Epidermal melanocyte (primary cell): ENCODE data around the gene FPGS.

Experiments used
- DNase-seq: peaks from one replicate; pipeline ENCODE4 v3.0.0; 2011; ENCODE audit warnings: low spot score; ENCODE audit not compliant: insufficient read length

FPGS gene

DNA sequence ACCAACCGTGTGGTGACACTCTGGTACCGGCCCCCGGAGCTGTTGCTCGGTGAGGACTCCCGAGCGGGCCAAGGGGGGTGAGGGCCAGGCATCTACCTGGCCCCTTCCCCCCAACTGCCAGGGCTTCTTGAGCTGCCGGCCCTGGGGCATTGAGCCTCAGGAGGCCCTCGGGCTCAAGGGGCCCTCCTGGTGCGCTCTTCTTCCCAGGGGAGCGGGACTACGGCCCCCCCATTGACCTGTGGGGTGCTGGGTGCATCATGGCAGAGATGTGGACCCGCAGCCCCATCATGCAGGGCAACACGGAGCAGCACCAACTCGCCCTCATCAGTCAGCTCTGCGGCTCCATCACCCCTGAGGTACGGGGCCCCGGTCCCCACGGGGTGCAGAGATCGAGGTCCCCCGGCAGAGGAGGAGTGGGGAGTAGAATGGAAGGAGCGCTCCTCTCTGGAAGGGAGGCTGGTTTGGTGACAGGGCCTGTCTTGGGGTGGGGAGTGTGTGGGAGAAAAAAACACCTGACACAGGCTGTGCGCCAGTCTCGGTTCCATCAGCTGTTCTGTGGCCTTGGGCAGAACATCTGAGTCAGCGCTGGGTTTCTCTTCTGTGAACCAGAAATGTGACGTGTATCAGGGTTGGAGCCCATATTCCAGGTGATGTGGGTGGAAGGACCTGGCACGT lies 14.2 kb upstream of the FPGS start:
- no peak for DNase-seq

DNA sequence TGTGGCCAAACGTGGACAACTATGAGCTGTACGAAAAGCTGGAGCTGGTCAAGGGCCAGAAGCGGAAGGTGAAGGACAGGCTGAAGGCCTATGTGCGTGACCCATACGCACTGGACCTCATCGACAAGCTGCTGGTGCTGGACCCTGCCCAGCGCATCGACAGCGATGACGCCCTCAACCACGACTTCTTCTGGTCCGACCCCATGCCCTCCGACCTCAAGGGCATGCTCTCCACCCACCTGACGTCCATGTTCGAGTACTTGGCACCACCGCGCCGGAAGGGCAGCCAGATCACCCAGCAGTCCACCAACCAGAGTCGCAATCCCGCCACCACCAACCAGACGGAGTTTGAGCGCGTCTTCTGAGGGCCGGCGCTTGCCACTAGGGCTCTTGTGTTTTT lies 13.5 kb upstream of the FPGS start:
- DNase-seq, result no peak

DNA sequence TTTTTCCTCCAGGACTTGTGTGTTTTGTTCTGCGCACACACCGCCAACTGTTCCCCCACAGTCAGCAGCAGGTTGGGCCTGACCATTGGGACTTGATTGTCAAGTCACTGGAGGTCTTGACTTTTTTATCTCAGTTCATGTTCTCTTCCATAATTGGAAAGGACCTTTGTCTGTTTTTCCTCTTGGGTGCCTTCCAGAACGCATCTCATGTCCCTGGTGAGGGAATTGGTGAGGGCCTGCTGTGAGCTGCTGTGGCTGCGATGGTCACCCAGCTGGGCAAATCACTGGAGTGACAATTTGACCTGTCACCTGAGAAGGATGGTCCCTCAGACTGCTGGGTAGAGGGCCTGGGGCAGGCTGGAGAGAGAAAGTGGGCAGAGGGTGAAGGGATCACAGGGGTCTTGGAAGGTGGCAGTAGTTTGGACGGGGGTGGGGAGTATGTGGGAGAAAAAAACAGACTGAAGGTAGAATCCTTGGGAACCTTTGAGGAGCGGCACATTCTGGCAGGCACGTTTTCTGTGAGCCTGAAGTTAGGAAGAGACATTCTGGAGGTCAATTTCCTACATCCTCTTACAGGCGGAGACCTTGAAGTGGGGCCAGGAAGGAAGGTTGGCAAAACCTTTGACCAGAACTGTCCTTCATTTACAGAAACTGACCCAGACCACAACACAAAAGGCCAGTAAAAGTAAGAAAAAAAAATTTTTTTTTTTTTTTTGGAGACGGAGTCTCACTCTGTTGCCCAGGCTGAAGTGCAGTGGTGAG lies 12.4 kb upstream of the FPGS start:
- DNase-seq, result no peak

DNA sequence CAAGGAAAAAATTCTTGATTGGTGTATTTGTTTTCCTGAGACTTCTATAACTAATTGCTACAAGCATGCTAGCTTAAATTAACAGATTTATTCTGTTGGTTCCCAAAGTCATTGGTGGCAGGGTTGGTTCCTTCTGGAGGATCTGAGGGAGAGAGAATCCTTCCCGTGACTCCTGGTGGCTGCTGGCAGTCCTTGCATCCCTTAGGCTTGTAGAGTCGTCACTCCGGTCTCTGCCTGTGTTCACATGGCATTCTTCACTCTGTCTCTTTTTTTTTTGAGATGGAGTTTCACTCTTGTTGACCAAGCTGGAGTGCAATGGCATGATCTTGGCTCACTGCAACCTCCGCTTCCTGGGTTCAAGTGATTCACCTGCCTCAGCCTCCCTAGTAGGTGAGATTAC lies 11.6 kb upstream of the FPGS start:
- no peak for DNase-seq

DNA sequence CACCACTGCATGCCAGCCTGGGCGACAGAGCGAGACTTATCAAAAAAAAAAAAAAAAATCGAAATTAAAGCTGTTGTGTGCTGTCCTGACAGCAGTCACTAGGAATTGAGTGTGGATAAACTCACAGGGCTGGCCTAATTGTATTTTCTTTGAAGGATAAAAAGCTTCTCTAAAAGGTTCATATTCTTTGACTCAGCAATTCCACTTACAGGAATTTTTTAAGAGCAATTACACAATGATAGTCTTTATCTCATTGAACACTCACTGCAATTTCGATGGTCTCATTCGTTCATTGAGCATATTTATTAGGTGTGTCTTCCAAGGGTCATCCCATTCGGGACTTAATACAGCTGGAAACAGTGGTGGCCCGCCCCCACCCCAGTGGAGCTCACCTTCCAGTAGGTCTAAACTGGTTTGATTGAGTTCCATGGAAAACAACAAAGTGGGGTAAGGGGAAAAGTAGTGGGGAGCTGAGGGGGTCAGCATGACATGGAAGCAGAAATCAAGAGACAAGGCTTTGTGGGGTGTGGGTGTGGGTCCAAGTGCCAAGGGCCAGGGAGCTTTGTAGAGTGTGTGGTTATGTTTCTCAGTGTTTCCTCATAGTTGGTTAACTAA lies 10.2 kb upstream of the FPGS start:
- DNase-seq, result no peak

DNA sequence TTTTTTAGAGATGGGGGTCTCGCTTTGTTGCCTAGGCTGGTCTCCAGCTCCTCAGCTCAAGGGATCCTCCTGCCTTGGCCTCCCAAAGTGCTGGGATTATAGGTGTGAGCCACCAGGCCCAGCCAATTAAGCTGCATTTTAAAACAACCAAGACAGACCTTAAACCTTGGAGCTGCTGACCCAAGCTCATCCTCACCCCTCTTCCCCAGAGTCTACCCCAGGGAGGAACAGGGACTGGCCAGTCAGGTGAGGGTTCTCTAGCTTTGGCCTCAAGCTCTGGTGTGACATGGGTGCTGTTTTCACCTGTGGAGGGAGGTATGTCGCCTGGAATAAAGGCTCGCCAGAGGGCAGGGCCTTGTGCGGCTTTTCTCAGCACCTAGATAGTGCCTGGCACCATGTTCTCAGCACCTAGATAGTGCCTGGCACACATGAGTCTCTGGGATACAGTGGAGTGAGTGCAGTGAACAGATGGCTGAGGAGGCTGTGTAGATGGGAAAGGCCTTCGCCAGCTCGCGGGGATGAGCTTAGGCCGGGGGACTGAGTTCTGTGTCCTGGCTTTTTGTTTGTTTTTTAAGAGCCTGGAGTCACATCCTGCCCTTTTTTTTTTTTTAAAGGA lies 9.5 kb upstream of the FPGS start:
- DNase-seq, result no peak

DNA sequence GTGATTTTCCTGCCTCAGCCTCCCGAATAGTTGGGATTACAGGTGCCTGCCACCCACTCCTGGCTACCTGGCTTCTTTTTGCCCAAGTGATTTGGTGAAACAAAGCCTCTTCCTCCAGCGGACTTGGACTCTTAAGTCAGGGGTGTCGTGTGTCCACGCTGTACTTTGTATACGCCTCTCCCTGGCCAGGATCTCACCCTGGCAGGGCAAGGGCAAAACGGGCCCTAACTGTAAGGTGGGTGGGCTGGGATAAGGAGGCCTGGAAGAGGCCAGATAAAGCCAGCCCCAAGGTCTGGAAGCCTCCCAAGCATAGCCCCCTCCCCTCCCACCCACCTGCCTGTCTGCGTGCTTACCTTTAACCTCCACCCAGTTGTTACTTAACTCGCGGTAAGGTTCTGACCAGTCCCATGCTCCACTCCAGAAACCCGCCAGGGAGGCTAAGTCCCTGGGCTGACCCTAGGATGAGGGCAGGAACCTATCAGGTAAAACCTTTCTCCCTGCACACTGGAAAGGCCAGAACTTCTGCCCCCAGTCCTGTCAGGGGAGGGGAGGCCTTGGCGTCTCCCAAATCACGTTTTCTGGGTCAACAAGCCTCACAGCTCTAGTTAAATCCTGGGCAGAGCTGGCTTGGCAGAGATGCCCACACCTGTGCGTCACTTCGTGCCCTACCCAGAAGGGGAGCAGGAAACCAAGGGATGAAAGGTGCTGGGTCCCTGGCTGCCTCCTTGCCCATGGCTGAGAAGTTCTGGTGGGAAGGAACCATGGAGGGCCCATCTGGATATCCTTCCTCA lies 8.5 kb upstream of the FPGS start:
- no peak for DNase-seq

DNA sequence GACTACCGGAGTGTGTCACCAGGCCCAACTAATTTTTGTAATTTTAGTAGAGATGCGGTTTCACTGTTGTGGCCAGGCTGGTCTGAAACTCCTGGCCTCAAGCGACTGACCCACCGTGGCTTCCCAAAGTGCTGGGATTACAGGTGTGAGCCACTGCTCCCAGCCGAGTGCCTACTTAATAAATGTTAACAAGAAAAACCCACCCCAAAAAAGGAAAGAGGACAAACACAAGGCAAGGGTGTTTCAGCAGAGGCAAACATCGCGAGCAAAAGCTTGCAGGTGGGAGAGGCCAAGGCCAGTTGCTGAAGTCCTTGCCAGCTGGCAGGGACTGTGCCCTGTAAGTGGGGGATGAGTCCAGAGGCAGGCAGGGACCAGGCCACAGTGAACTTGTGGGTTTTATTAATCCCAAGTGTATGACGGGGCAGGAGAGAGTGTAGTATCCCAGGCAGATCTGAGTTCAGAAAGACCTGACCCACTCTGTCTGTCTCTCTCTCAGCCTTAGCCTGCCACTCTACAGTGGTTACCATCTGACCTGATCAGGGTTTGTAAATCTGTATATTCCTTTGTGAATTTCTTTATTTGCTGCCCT lies 6.4 kb upstream of the FPGS start:
- no peak for DNase-seq

DNA sequence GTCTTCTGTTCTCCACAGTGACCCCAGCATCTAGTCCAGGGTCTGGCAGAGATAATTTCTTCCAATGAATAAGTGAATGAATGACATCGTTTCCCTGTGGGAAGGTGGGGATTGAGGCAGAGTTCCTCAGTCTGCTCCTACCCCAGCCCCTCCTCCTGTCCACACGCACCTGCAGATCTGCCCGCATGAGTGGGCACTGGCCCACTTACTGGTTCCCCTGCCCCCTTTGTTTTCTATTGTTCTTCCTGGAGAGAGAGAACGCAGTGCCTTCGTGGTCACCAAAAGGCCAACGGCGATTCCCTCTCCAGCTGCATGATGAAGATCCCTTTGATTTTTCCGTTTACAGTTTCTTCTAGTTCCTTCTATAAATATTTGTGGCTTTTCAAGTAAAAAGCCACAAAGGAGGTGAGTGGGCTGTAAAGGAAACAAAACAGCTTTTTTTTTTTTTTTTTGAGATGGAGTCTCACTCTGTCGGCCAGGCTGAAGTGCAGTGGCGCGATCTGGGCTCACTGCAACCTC lies 5.8 kb upstream of the FPGS start:
- no peak for DNase-seq

DNA sequence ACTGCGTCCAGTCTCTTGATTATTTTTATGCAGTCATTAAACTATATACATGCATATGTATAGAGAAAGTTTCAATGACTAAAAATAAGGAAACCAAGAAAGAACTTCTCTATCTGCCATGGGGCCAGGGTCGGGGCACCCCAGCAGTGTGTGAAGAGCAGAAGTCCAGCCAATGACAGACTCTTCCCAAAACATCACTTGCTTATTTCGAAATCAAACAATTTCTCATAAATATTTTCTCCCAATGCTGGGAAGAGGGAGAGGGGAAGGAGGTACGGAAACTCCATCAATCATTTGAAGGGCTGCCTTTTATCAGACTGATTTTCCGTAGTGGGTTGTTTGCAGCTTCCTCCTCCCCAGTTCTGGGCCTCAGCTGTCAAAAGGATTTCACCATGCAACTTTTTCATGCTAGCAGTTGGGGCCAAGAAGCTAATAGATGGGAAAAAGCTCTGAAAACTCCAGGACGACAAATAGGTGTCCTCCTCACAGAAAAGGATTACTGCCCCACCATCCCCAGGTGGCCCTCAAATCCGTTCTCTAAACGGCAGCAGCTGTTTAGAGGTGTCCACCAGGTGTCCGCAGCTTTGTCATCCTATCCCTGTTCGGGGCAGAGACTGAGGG lies 617 bp upstream of the FPGS start:
- DNase-seq, result no peak

DNA sequence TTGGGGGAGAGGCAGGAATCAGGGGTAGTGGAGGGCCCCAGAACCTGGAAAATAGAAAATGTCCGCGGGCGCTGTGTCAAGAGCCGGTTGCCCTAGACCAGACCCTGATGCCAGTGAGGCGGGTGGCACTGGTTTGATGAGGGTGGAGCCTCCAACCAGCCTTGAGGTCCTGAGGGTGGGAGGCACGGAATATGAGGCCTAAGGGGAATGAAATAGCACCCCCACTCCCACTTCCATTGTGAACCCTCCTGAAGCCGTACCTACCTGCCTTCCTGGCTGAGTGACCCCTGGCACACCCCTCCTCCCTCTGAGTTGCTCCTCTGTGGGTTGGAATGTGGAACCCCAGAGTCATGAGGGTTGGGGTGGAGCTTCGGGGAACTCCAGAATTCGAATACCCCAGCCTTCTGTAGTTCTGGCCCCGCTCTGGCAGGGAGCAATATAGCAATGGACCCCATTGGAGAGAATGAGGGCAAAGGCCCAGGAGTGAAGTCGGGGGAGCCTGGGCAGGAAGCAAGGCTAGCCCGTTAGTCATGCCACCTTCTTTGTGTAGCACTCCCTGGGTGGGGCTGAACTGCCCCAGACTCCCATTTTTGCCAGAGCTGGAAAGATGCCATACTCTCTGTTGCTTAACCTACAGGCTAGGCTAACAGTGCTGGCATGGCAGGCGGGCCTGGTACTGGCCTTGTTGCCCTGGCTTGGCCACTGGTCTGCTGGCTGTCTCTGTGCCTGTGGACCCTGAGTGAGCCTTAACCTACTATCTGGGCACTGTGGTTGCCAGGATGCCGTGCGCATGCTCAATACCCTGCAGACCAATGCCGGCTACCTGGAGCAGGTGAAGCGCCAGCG lies 1.0 kb downstream of the FPGS start:
- peak; percentile 53 for DNase-seq

DNA sequence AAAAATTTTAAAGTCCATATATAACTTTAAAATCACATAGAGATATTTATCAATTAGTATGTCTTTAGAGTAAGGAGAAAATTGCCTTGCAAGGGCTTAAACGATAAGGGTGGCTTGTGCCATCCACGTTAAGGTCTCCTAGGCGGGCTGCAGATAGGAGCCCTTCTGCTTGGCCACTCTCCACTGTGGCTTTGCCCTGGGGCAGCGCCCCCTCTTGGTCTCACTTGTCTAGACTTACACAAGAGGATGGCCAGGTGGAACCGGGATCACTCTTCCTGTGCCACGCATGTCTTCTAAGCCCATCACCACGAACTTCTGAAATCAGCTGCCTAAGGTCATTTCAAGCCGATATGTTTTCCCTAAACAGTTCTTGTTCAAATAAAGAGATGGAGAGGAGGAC lies 2.9 kb downstream of the FPGS start:
- no peak for DNase-seq

DNA sequence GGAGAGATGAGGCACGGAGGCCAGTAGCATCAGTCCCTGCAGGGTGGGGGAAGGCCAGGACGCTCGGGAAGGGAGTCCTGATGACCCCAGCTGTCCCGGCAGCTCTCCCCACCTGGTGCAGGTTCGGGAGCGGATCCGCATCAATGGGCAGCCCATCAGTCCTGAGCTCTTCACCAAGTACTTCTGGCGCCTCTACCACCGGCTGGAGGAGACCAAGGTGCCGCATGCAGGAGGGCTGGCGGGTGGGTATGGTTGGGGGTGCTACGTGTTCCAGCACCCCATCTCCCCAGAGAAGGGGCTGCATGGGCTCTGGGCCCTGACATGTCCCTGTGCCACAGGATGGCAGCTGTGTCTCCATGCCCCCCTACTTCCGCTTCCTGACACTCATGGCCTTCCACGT lies 4.2 kb downstream of the FPGS start:
- no peak for DNase-seq

DNA sequence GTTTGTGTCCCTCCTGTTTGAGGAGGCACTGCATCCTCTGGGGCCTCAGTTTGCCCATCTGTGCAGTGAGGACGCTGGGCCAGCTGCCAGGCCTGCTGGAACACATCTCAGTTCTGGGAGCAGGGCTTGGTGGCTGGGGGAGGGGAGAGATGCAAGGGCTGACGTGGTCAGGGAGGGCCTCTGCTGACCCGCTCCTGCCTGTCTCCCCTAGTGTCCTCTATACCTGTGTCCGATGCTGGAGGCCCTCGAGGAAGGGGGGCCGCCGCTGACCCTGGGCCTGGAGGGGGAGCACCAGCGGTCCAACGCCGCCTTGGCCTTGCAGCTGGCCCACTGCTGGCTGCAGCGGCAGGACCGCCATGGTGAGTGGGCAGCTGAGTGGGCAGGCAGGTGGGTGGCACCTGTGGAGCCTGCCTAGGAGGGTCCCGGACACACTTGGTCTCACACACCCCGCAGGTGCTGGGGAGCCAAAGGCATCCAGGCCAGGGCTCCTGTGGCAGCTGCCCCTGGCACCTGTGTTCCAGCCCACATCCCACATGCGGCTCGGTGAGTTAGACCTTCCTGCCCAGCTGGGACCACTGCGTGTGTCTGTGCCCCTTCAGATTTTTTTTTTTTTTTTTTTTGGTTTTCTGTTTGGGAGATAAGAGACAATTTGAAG lies 5.8 kb downstream of the FPGS start:
- DNase-seq, result no peak

DNA sequence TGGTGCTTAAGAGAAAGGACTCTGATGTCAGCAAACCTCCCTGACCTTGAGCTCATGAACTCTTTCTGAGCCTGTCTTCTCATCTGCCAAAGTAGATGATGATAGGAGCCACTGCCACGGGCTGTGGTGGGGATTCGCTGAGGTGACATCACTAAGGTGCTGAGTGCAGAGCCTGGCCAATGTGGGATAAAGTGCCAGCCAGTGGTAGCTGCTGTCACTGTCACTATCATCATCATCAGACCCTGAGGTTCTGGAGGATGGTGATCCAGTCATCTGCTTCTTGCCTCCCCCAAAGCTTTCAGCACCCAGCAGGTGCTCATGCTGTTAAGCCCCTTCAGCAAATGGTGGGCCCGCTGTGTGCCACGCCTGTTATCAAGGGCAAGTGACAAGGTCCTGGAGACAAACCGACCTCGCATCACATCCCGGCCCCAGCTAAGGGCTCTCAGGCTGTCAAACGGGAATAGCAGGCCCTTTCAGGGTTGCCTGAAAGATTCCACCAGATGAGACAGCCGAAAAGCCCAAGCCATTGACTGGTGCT lies 6.4 kb downstream of the FPGS start:
- DNase-seq, result no peak

DNA sequence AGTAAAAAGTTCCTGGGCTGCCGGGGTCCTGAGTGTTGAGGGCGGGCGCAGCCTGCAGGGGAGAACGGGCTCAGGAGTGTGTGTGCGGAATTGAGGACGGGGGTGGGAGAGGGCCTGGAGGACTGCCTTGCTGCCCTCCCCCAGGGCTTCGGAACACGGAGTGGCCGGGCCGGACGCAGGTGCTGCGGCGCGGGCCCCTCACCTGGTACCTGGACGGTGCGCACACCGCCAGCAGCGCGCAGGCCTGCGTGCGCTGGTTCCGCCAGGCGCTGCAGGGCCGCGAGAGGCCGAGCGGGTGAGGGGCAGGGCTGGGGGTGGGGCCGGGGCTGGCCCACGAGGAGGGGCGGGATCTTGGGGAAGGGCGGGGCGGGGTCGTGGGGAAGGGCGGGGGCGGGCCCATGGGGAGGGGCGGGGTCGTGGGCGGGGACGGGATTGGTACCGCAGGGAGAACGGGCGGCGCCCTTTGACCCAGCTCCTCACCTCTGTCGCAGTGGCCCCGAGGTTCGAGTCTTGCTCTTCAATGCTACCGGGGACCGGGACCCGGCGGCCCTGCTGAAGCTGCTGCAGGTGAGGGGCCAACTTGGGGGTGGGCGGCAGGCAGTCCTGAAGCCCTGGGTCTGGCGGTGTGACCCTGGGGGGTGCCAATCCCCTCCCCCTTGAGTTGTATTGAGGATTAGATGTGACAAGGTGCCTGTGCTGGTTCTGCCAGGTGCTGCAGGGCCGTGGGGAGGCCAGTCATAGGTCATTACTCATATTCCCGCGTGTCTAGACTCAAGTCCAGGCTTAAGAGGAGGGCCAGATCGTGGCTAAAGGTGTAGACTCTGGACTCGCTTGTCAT lies 7.1 kb downstream of the FPGS start:
- DNase-seq, result no peak

DNA sequence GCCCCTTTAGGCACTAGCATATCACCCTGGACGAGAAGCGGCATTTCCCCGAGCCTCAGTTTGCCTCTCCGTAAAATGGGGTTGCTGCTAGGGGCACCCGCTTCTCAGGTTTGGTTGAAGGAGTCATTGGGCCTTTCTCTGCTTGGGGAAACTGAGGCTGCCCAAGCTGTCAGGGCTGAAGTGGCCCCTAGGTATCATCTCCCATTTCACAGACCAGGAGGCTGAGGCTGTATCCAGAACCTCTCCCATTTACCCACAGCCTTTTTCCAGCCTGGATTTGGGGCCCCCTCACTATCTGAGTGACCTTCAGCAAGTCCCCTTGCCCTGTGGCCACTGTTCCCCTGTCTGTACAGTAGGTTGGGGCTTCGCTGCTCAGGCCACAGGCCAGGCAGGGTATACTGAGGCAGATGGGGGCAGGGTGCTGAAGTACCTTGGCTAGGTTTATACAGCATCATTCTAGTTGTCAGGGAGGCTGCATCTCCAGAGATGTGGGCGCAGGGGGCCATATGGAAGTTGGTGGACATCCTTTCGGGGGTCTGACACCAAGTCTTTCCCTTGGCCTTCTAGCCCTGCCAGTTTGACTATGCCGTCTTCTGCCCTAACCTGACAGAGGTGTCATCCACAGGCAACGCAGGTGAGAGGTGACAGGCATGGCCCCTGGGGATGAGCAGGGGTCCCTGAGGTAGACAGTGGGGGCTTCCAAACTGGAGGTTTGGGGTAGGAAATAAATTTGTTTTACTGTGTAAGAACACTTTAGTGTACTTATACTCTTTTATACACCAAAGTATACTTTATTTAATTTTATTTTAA lies 7.9 kb downstream of the FPGS start:
- no peak for DNase-seq
